DOHH2 (cell line): ENCODE data around the gene PEX5L.
A peak's percentile ranks its signal among the peaks of the same experiment; 100 is the strongest.

Experiments used
- H3F3A ChIP-seq: fragments of 200-600 bp; sonication (generic), shearing (Covaris generic); 2 replicates; pipeline ENCODE4 v1.6.0; 2016; ENCODE audit warnings: antibody characterized with exemption, mild to moderate bottlenecking; ENCODE audit not compliant: control insufficient read depth, insufficient read depth
- H3K27ac ChIP-seq: fragments of 200-600 bp; sonication (generic); 2 replicates; pipeline ENCODE4 v1.5.1; 2014; ENCODE audit warnings: low read depth, mild to moderate bottlenecking, low read length, moderate library complexity
- H3K27me3 ChIP-seq: fragments of 200-600 bp; sonication (generic); 2 replicates; pipeline ENCODE4 v1.6.1; 2014; ENCODE audit warnings: mild to moderate bottlenecking, low read length, mixed read lengths; ENCODE audit not compliant: control insufficient read depth
- H3K36me3 ChIP-seq: fragments of 200-600 bp; sonication (generic); 2 replicates; pipeline ENCODE4 v1.6.1; 2014; ENCODE audit warnings: mild to moderate bottlenecking, low read length, moderate library complexity, mixed read lengths; ENCODE audit not compliant: control insufficient read depth
- H3K4me1 ChIP-seq: fragments of 200-600 bp; sonication (generic); 2 replicates; pipeline ENCODE4 v1.6.1; 2014; ENCODE audit warnings: mild to moderate bottlenecking, low read length, mixed read lengths; ENCODE audit not compliant: control insufficient read depth
- H3K4me2 ChIP-seq: fragments of 200-600 bp; sonication (generic); 2 replicates; pipeline ENCODE4 v1.6.0; 2014; ENCODE audit warnings: mild to moderate bottlenecking, low read length, moderate library complexity
- H3K4me3 ChIP-seq: fragments of 200-600 bp; sonication (generic); 2 replicates; pipeline ENCODE4 v1.5.1; 2014; ENCODE audit warnings: mild to moderate bottlenecking, low read length, mixed read lengths
- H3K79me2 ChIP-seq: fragments of 200-600 bp; sonication (generic); 2 replicates; pipeline ENCODE4 v1.6.1; 2014; ENCODE audit warnings: mild to moderate bottlenecking, low read length, mixed read lengths; ENCODE audit not compliant: control insufficient read depth
- H3K9me2 ChIP-seq: fragments of 200-600 bp; sonication (generic); replicated peaks from 2 replicates; pipeline ENCODE4 v1.6.1; 2014; ENCODE audit warnings: mild to moderate bottlenecking, low read length, mixed read lengths; ENCODE audit not compliant: control insufficient read depth
- H3K9me3 ChIP-seq: fragments of 200-600 bp; sonication (generic); 2 replicates; pipeline ENCODE4 v1.6.1; 2014; ENCODE audit warnings: antibody characterized with exemption, low read length, mixed read lengths; ENCODE audit not compliant: control insufficient read depth, insufficient read depth
- H4K20me1 ChIP-seq: fragments of 200-600 bp; sonication (generic); 2 replicates; pipeline ENCODE4 v1.6.0; 2014; ENCODE audit warnings: low read depth, mild to moderate bottlenecking, antibody characterized with exemption, low read length, moderate library complexity; ENCODE audit not compliant: control insufficient read depth, insufficient read depth
- CTCF ChIP-seq: fragments of 200-600 bp; sonication (generic); IDR thresholded peaks from one replicate; pipeline ENCODE4 v1.5.1; 2014; ENCODE audit warnings: antibody characterized with exemption, mild to moderate bottlenecking, low read depth, low read length; ENCODE audit not compliant: poor library complexity, severe bottlenecking
- EZH2phosphoT487 ChIP-seq: fragments of 200-600 bp; sonication (generic); IDR thresholded peaks from 2 replicates; pipeline ENCODE4 v1.6.1; 2017; ENCODE audit warnings: borderline replicate concordance, mild to moderate bottlenecking, antibody characterized with exemption, low read length, moderate library complexity, mixed read lengths

PEX5L gene

GRCh38 chr3:179953993-179954870 lies 82.5 kb downstream of the PEX5L start:
- Histone ChIP-seq H3K36me3 (no peaks in the 10 kb centered on the region), H3K4me3 (no peak overlapping the region), H3K4me2 (no peak overlapping the region), H3K9me2 (no peaks in the 10 kb centered on the region), H3K79me2 (no peaks in the 10 kb centered on the region), H3K27ac (no peak overlapping the region), H3K9me3 (peaks cover 3% of the 10 kb centered on the region; the same call in 1 of the 2 replicates), H3K27me3 (peaks cover 77% of the 10 kb centered on the region), H3K4me1 (peaks cover 53% of the 10 kb centered on the region), H4K20me1 (no peaks in the 10 kb centered on the region), H3F3A (peaks cover 4% of the 10 kb centered on the region; the same call in 1 of the 2 replicates)
- TF ChIP-seq EZH2phosphoT487: no peak
- TF ChIP-seq CTCF: no peak

- H3K9me2 ChIP-seq: no peaks in the 10 kb centered on the region
- no peaks in the 10 kb centered on the region for H4K20me1 ChIP-seq
- H3K27me3 ChIP-seq: peaks cover 69% of the 10 kb centered on the region
- no peak for TF ChIP-seq CTCF
- TF ChIP-seq EZH2phosphoT487: no peak
- H3K4me2 ChIP-seq: no peak overlapping the region
- no peaks in the 10 kb centered on the region for H3K9me3 ChIP-seq
- no peak overlapping the region for H3K4me3 ChIP-seq
- no peaks in the 10 kb centered on the region for H3K36me3 ChIP-seq
- H3K4me1 ChIP-seq: peaks cover 34% of the 10 kb centered on the region
- H3K79me2 ChIP-seq: no peaks in the 10 kb centered on the region
- no peak overlapping the region for H3K27ac ChIP-seq
- H3F3A ChIP-seq: no peaks in the 10 kb centered on the region
Measured at GRCh38 chr3:179950840-179951239, 85.9 kb downstream of the PEX5L start.

DNA sequence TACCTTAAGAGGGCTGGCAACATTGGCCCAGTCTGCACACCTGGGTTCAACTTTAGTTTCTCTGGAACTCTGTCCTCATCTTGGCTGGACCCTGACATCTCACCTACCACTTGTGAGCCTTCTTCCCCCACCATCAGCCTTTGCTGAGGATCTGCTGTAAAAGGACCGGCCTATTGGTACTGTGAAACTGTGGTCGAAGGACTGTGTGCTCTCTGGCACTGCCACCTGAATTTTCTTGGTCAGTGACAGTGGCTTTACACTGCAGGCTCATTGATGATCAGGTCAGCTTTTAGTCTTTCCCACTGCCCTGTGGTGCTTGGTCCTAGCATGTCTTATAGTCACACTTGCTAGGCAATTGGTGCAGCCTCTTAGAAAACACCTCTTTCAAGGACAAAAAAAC lies 86.9 kb downstream of the PEX5L start:
- peaks cover 24% of the 10 kb centered on the region for H3K4me1 ChIP-seq
- no peak overlapping the region for H3K4me3 ChIP-seq
- H3K4me2 ChIP-seq: peak overlapping the region; percentile 8; the same call in 1 of the 2 replicates
- no peaks in the 10 kb centered on the region for H3K79me2 ChIP-seq
- no peaks in the 10 kb centered on the region for H3K9me3 ChIP-seq
- no peaks in the 10 kb centered on the region for H3K36me3 ChIP-seq
- no peaks in the 10 kb centered on the region for H3K9me2 ChIP-seq
- H3F3A ChIP-seq: no peaks in the 10 kb centered on the region
- TF ChIP-seq CTCF (no peak), EZH2phosphoT487 (no peak)
- no peak overlapping the region for H3K27ac ChIP-seq
- H4K20me1 ChIP-seq: no peaks in the 10 kb centered on the region
- peaks cover 72% of the 10 kb centered on the region for H3K27me3 ChIP-seq
